Measurements from ENCODE around the gene RBM8A.

Gene RBM8A

GRCh38 chr1:145874646-145875045 lies 52.6 kb downstream of the RBM8A start:
- H3K27ac ChIP-seq (ENCODE audit: insufficient read depth in 1 of 2, low read depth in 1 of 2, low read length in 2 of 2, poor library complexity in 1 of 2, severe bottlenecking in 2 of 2), result no peak overlapping the region
- ChIA-PET POLR2A (no interaction called here), CTCF (interaction anchor here (1.1 to 1.9 kb wide), 3 partner anchors 17 to 36 kb away, joined by 3 to 13 read pairs (median 4); partner anchors contain the start of gene ITGA10)
- no peak overlapping the region for H3K4me3 ChIP-seq (ENCODE audit: control insufficient read depth in 1 of 7, extremely low read depth in 1 of 7, insufficient read depth in 4 of 7, low read depth in 2 of 7, low read length in 6 of 7)
- no peaks in the 10 kb centered on the region for H3K9me3 ChIP-seq (ENCODE audit: control extremely low read depth in 1 of 5, control insufficient read depth in 4 of 5, insufficient read depth in 2 of 5, low read depth in 1 of 5, low read length in 4 of 5)
- no peaks in the 10 kb centered on the region for H3K36me3 ChIP-seq (ENCODE audit: control insufficient read depth in 4 of 4, insufficient read depth in 4 of 4, low read length in 3 of 4)
- DNase-seq, result no peak
- WGBS (ENCODE audit: insufficient coverage), result 98% methylated on average over 12 of the region's 12 CpGs
- peaks cover 0 to 2% (median 0%) of the 10 kb centered on the region in 5 experiments for H3K27me3 ChIP-seq (replicated peaks in 2 of 5; ENCODE audit: control insufficient read depth in 4 of 5, insufficient read depth in 5 of 5, low read length in 4 of 5)
- peaks cover 0 to 28% (median 19%) of the 10 kb centered on the region in 4 experiments for H3K4me1 ChIP-seq (ENCODE audit: control extremely low read depth in 1 of 4, control insufficient read depth in 4 of 4, insufficient read depth in 4 of 4, low read length in 3 of 4)

DNA sequence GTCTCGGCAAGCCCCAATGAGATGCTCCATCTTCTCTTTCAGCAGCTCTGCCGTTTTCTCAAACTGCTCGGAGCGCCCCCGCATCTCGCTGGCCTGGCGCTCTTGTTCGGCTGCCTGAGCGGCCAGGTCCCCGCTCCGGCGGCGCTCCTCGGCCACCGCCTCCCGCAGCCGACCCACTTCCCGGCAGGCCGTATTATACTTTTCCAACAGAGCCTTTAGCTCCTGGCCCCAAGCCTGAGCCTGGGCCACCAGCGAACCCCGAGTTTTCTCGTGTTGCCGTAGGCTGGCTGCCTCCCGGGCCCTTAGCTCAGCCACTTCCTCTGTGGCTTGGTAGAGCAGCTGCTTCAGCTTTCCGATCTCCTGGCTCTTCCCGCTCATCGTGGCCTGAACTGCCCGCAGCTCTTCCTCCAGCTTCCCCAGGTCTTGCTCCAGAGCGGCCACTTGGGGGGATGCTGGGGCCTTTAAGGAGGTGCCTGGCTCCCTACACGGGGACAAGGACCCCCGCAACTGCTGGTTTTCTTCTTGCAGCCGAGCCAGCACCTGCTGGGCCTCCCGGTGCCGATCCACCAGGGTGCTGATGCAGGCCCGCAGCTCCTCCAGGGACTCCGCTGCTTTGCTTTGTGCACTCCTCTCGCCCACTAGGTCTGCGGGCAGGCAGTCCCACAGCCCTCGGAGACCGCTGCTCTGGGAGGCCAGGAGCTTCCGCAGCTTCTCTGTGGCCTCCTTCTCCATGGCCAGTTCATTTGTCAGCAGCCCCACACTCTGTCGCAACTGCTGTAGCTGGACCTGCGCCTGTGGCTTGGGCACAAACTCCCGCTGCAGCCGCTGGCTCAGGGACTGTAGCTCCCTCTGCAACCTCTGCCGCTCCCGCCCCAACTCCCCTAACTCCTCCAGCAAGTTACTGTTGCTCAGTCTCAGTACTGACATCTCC lies 55.0 kb downstream of the RBM8A start:
- ChIA-PET POLR2A (interaction anchor here (1.1 to 2.3 kb wide), 2 partner anchors 13 to 27 kb away, joined by 3 to 11 read pairs; partner anchors contain the start of genes NUDT17 and PIAS3), CTCF (interaction anchor here (0.7 to 3.3 kb wide), 16 partner anchors 9 to 85 kb away, joined by 3 to 19 read pairs (median 4); partner anchors contain the start of genes ANKRD35, LIX1L, NUDT17 and PEX11B)
- peaks cover 0 to 2% (median 0%) of the 10 kb centered on the region in 4 experiments for H3K36me3 ChIP-seq (ENCODE audit: control insufficient read depth in 4 of 4, insufficient read depth in 4 of 4, low read length in 3 of 4)
- WGBS (ENCODE audit: insufficient coverage), result 26% methylated on average over 43 of the region's 47 CpGs
- H3K4me1 ChIP-seq (ENCODE audit: control extremely low read depth in 1 of 4, control insufficient read depth in 4 of 4, insufficient read depth in 4 of 4, low read length in 3 of 4), result peaks cover 0 to 25% (median 17%) of the 10 kb centered on the region in 4 experiments
- no peaks in the 10 kb centered on the region for H3K9me3 ChIP-seq (ENCODE audit: control extremely low read depth in 1 of 5, control insufficient read depth in 4 of 5, insufficient read depth in 2 of 5, low read depth in 1 of 5, low read length in 4 of 5)
- peak overlapping the region; percentile 19 to 74 (median 58) for H3K4me3 ChIP-seq (ENCODE audit: control insufficient read depth in 1 of 7, extremely low read depth in 1 of 7, insufficient read depth in 4 of 7, low read depth in 2 of 7, low read length in 6 of 7)
- peak overlapping the region in 1 of 2 experiments; percentile 33 for H3K27ac ChIP-seq (ENCODE audit: insufficient read depth in 1 of 2, low read depth in 1 of 2, low read length in 2 of 2, poor library complexity in 1 of 2, severe bottlenecking in 2 of 2)
- H3K27me3 ChIP-seq (replicated peaks in 2 of 5; ENCODE audit: control insufficient read depth in 4 of 5, insufficient read depth in 5 of 5, low read length in 4 of 5), result peaks cover 0 to 2% (median 0%) of the 10 kb centered on the region in 5 experiments
- DNase-seq, result peak; percentile 31 to 70 (median 62)

Measured in common myeloid progenitor, CD34-positive (primary cell).